IMR-90 (cell line): ENCODE results near the gene CADM1. TPM values are rescaled to one million over a fixed set of nuclear protein-coding genes. Genes with fewer than 3 reads are reported as not detected.

Experiments used
- ATAC-seq: fragments of 200-7000 bp; cut with Tn5 transposase; 2 replicates; pipeline ENCODE4 v1.9.1; 2020; ENCODE audit warnings: low read depth, mild to moderate bottlenecking, moderate library complexity
- BruUV-seq: library from RNA; stranded (reverse); fragments of 400-500 nt; replicated peaks from 2 replicates; lab custom pipeline; 2021; lab: Mats Ljungman, UMichigan
- CTCF ChIA-PET: fragments of 300-600 bp; formaldehyde crosslinking; extraction: SDS; loops from one replicate; lab custom pipeline; 2021; ENCODE audit warnings: antibody characterized with exemption; lab: Yijun Ruan, JAX
- POLR2A ChIA-PET: fragments of 300-600 bp; sonication (Branson Sonifier 250); formaldehyde crosslinking; loops from one replicate; lab custom pipeline; 2022; ENCODE audit warnings: antibody characterized with exemption; ENCODE audit not compliant: unreplicated experiment; lab: Charles Lee
- DNase-seq: peaks from one replicate; pipeline ENCODE4 v3.0.0; 2013
- H2AFZ ChIP-seq: replicated peaks from 2 replicates; pipeline ENCODE3; 2013; ENCODE audit warnings: low read length, mild to moderate bottlenecking; ENCODE audit not compliant: poor library complexity
- H2AK5ac ChIP-seq: 2 replicates; pipeline ENCODE4 v1.6.1; 2013; ENCODE audit warnings: low read depth, low read length, inconsistent platforms
- H2AK9ac ChIP-seq: replicated peaks from 2 replicates; pipeline ENCODE3; 2013; ENCODE audit warnings: mild to moderate bottlenecking, low read depth, low read length, moderate library complexity; ENCODE audit not compliant: poor library complexity
- H2BK120ac ChIP-seq: 2 replicates; pipeline ENCODE4 v1.6.1; 2013; ENCODE audit warnings: low read depth, low read length, inconsistent platforms
- H2BK15ac ChIP-seq: 3 replicates; pipeline ENCODE4 v1.6.1; 2013; ENCODE audit warnings: low read depth, low read length, inconsistent platforms
- H2BK20ac ChIP-seq: 2 replicates; pipeline ENCODE4 v1.6.1; 2013; ENCODE audit warnings: low read depth, mild to moderate bottlenecking, inconsistent platforms, low read length, moderate library complexity
- H2BK5ac ChIP-seq: 2 replicates; pipeline ENCODE4 v1.6.1; 2013; ENCODE audit warnings: mild to moderate bottlenecking, low read depth, low read length, inconsistent platforms; ENCODE audit not compliant: poor library complexity, severe bottlenecking
- H3K14ac ChIP-seq: replicated peaks from 2 replicates; pipeline ENCODE4 v1.6.1; 2013; ENCODE audit warnings: low read depth, low read length, inconsistent platforms
- H3K18ac ChIP-seq: 2 replicates; pipeline ENCODE4 v1.6.1; 2013; ENCODE audit warnings: low read depth, low read length, control low read depth
- H3K23ac ChIP-seq: 2 replicates; pipeline ENCODE4 v1.6.1; 2013; ENCODE audit warnings: low read depth, low read length, inconsistent platforms
- H3K27ac ChIP-seq: 2 replicates; pipeline ENCODE4 v1.5.1; 2013; ENCODE audit warnings: mild to moderate bottlenecking, control low read depth, low read length; ENCODE audit not compliant: insufficient read depth
- H3K27me3 ChIP-seq: 2 replicates; pipeline ENCODE4 v1.6.1; 2013; ENCODE audit warnings: low read length; ENCODE audit not compliant: control insufficient read depth, insufficient read depth
- H3K36me3 ChIP-seq: 2 replicates; pipeline ENCODE4 v1.6.1; 2013; ENCODE audit warnings: low read length, mixed read lengths; ENCODE audit not compliant: control insufficient read depth, insufficient read depth
- H3K4ac ChIP-seq: 2 replicates; pipeline ENCODE4 v1.6.1; 2013; ENCODE audit warnings: low read depth, low read length, inconsistent platforms
- H3K4me1 ChIP-seq: 2 replicates; pipeline ENCODE4 v1.6.1; 2013; ENCODE audit warnings: low read length, mixed read lengths; ENCODE audit not compliant: control insufficient read depth, insufficient read depth
- H3K4me2 ChIP-seq: 2 replicates; pipeline ENCODE4 v1.6.1; 2013; ENCODE audit warnings: low read depth, mild to moderate bottlenecking, control low read depth, low read length, moderate library complexity
- H3K4me3 ChIP-seq: 2 replicates; pipeline ENCODE4 v1.5.1; 2013; ENCODE audit warnings: low read depth, mild to moderate bottlenecking, control low read depth, low read length, moderate library complexity; ENCODE audit not compliant: insufficient read depth
- H3K56ac ChIP-seq: 2 replicates; pipeline ENCODE4 v1.6.1; 2013; ENCODE audit warnings: low read length, inconsistent platforms; ENCODE audit not compliant: insufficient read depth; ENCODE audit errors: extremely low read depth
- H3K79me1 ChIP-seq, 2 experiments: 2 replicates each; pipeline ENCODE4 v1.6.1; 2013; ENCODE audit warnings: low read length in 2 of 2, inconsistent platforms in 1 of 2, low read depth in 1 of 2
- H3K9ac ChIP-seq: 2 replicates; pipeline ENCODE4 v1.6.1; 2013; ENCODE audit warnings: low read depth, low read length, control low read depth
- H3K9me1 ChIP-seq: 2 replicates; pipeline ENCODE4 v1.6.1; 2013; ENCODE audit warnings: low read length, inconsistent platforms; ENCODE audit not compliant: insufficient read depth
- H3K9me3 ChIP-seq: 2 replicates; pipeline ENCODE4 v1.6.1; 2013; ENCODE audit warnings: low read length; ENCODE audit not compliant: control insufficient read depth, insufficient read depth
- H4K20me1 ChIP-seq: 2 replicates; pipeline ENCODE4 v1.6.1; 2013; ENCODE audit warnings: low read length, inconsistent platforms; ENCODE audit not compliant: insufficient read depth
- H4K5ac ChIP-seq: 2 replicates; pipeline ENCODE4 v1.6.1; 2013; ENCODE audit warnings: mild to moderate bottlenecking, low read depth, low read length, control low read depth
- H4K8ac ChIP-seq, 2 experiments: 2 replicates each; pipeline ENCODE4 v1.6.1; 2013; ENCODE audit warnings: low read depth in 2 of 2, low read length in 2 of 2, control low read depth in 1 of 2, inconsistent platforms in 1 of 2
- H4K91ac ChIP-seq: 2 replicates; pipeline ENCODE4 v1.6.1; 2013; ENCODE audit warnings: low read depth, low read length, inconsistent platforms; ENCODE audit not compliant: insufficient read depth
- CEBPB ChIP-seq: IDR thresholded peaks from 2 replicates; pipeline ENCODE4 v1.6.1; 2012; ENCODE audit warnings: low read depth, low read length, improper control_type of control experiment
- CHD1 ChIP-seq: IDR thresholded peaks from 2 replicates; pipeline ENCODE4 v1.6.1; 2012; ENCODE audit warnings: low read depth, low read length, improper control_type of control experiment
- FOS ChIP-seq: fragments of 150-350 bp; IDR thresholded peaks from 2 replicates; pipeline ENCODE4 v1.6.1; 2016; ENCODE audit warnings: low read depth, low read length
- MAFK ChIP-seq: IDR thresholded peaks from 2 replicates; pipeline ENCODE4 v1.6.1; 2012; ENCODE audit warnings: low read depth, low read length, improper control_type of control experiment
- MAZ ChIP-seq: IDR thresholded peaks from 2 replicates; pipeline ENCODE4 v1.6.1; 2012; ENCODE audit warnings: low read depth, mild to moderate bottlenecking, low read length, improper control_type of control experiment, moderate library complexity, borderline replicate concordance
- MXI1 ChIP-seq: IDR thresholded peaks from 2 replicates; pipeline ENCODE4 v1.6.1; 2012; ENCODE audit warnings: low read depth, mild to moderate bottlenecking, low read length, moderate library complexity, borderline replicate concordance
- NFE2L2 ChIP-seq: fragments of 150-350 bp; IDR thresholded peaks from 2 replicates; pipeline ENCODE4 v1.6.1; 2016; ENCODE audit warnings: low read depth, mild to moderate bottlenecking, low read length
- RAD21 ChIP-seq: IDR thresholded peaks from 2 replicates; pipeline ENCODE4 v1.6.1; 2012; ENCODE audit warnings: low read length, improper control_type of control experiment
- RCOR1 ChIP-seq: IDR thresholded peaks from 2 replicates; pipeline ENCODE4 v1.6.1; 2012; ENCODE audit warnings: mild to moderate bottlenecking, low read length, improper control_type of control experiment; ENCODE audit not compliant: insufficient replicate concordance
- RFX5 ChIP-seq: IDR thresholded peaks from 2 replicates; pipeline ENCODE4 v1.8.0; 2012; ENCODE audit warnings: low read depth, mild to moderate bottlenecking, low read length, moderate library complexity
- SMC3 ChIP-seq: fragments of 150-350 bp; IDR thresholded peaks from 2 replicates; pipeline ENCODE4 v1.6.1; 2016; ENCODE audit warnings: low read depth, mild to moderate bottlenecking, antibody characterized with exemption, low read length, moderate library complexity
- WGBS, 2 experiments: methylation state at CpG; one replicate each; pipeline versions ENCODE4 v1.1.5 to v1.1.7; 2013; ENCODE audit warnings: missing lambda C conversion rate in 2 of 2; ENCODE audit not compliant: insufficient read length in 1 of 2; ENCODE audit errors: extremely low coverage in 2 of 2; 5-methylcytosine and 5-hydroxymethylcytosine counted together
- dilution Hi-C: fragments of 300-500 bp; cut with HindIII; formaldehyde crosslinking; loops from one replicate; pipeline ENCODE4 v1.14.3; 2018; ENCODE audit warnings: low sequenced_read_pairs; ENCODE audit not compliant: unreplicated experiment
- in situ Hi-C: fragments of 300-500 bp; cut with MboI; formaldehyde crosslinking; loops from 3 replicates; pipeline ENCODE4 v1.14.3; 2019; ENCODE audit warnings: low sequenced_read_pairs, inconsistent platforms, mixed read lengths
- intact Hi-C: fragments of 100-400 bp; cut with micrococcal nuclease; formaldehyde crosslinking; loops from 2 replicates; pipeline ENCODE4 v1.10.0; 2022
- polyA plus RNA-seq, 3 experiments: library from polyadenylated mRNA; depleted of rRNA; stranded (reverse); fragments of >200 nt; gene quantifications; 2 replicates each; pipeline ENCODE4 v1.2.3, GENCODE V29; 2012; ENCODE audit warnings: low replicate concordance in 1 of 3
- total RNA-seq: library from RNA; depleted of rRNA; stranded (reverse); fragments of >200 nt; gene quantifications from 2 replicates; pipeline ENCODE4 v1.2.3, GENCODE V29; 2012
- TF ChIP-seq, protein P1 (sequence below): fragments of 150-350 bp; IDR thresholded peaks from 2 replicates; pipeline ENCODE4 v1.6.1; 2016; ENCODE audit warnings: low read depth, mild to moderate bottlenecking, low read length, moderate library complexity, borderline replicate concordance
- TF ChIP-seq, protein P2 (sequence below): fragments of 150-350 bp; IDR thresholded peaks from 2 replicates; pipeline ENCODE4 v1.6.1; 2017; ENCODE audit warnings: mild to moderate bottlenecking, antibody characterized with exemption, low read length, low read depth
- TF ChIP-seq, protein P3 (sequence below): conservative IDR thresholded peaks from 2 replicates; pipeline ENCODE4 v1.5.1; 2012; ENCODE audit warnings: mild to moderate bottlenecking, low read depth, low read length, improper control_type of control experiment

The CADM1 gene
- total and polyA plus RNA-seq, 2 of the 4 experiments (the other 2 are of a cell fraction) = 28.8 to 77.1 TPM

DNA sequence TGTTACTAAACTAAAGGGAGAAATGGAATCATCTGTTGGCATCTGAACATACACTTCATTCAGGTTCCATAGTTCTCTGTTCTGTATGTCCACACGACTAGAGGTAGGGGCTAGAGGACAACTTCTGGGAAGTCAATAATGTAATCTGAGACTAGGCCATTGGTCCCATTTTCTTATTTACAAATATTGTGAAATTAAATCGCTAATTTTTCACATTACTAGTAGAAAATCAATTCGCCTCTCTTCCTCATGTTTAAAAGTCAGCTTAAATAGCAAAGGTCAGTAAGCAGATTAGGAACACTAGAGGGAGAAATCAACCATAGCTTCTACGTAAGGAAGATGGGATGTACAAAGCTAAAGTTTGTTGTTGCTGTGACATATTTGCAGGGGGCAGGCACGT, 59.7 kb downstream of the CADM1 start:
- Histone ChIP-seq H4K5ac (no peak overlapping the region), H2BK20ac (no peak overlapping the region), H3K23ac (no peak overlapping the region), H3K36me3 (0 out of 2 replicates have a peak, but pooled peaks cover 1% of the 10 kb centered on the region), H4K91ac (no peak overlapping the region), H4K8ac (no peak overlapping the region), H3K9ac (no peak overlapping the region), H3K4me2 (no peak overlapping the region), H2AK9ac (no peak overlapping the region), H3K18ac (no peak overlapping the region), H2BK5ac (no peak overlapping the region), H3K14ac (no peak overlapping the region), H4K20me1 (no peaks in the 10 kb centered on the region), H3K56ac (no peak overlapping the region), H2BK120ac (no peak overlapping the region), H2AFZ (no peak overlapping the region), H3K27me3 (no peaks in the 10 kb centered on the region), H3K4me1 (no peaks in the 10 kb centered on the region), H2AK5ac (no peak overlapping the region), H3K79me1 (peaks cover 0 to 4% of the 10 kb centered on the region in 2 experiments; a peak in 1 of 4 replicates), H3K9me1 (no peaks in the 10 kb centered on the region; the same call in 1 of the 2 replicates), H2BK15ac (no peak overlapping the region), H3K9me3 (peaks cover 9% of the 10 kb centered on the region), H3K4me3 (no peak overlapping the region), H3K27ac (no peak overlapping the region), H3K4ac (no peak overlapping the region)
- dilution Hi-C loops (no loop called here), intact Hi-C loops (no loop called here), in situ Hi-C loops (no loop called here)
- POLR2A ChIA-PET = no interaction called here
- ATAC-seq = no peak
- no CpG with 5 or more reads among the region's 5 CpGs for WGBS, 2 experiments
- no TSS peak for BruUV-seq
- CTCF ChIA-PET = no interaction called here
- TF ChIP-seq NFE2L2 (no peak), MXI1 (no peak), FOS (no peak), RAD21 (no peak), MAZ (no peak), CEBPB (no peak), MAFK (no peak), RFX5 (no peak), CHD1 (no peak), SMC3 (no peak), RCOR1 (no peak)
- TF ChIP-seq, protein P1, sequence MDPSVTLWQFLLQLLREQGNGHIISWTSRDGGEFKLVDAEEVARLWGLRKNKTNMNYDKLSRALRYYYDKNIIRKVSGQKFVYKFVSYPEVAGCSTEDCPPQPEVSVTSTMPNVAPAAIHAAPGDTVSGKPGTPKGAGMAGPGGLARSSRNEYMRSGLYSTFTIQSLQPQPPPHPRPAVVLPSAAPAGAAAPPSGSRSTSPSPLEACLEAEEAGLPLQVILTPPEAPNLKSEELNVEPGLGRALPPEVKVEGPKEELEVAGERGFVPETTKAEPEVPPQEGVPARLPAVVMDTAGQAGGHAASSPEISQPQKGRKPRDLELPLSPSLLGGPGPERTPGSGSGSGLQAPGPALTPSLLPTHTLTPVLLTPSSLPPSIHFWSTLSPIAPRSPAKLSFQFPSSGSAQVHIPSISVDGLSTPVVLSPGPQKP = no peak
- TF ChIP-seq, protein P2, sequence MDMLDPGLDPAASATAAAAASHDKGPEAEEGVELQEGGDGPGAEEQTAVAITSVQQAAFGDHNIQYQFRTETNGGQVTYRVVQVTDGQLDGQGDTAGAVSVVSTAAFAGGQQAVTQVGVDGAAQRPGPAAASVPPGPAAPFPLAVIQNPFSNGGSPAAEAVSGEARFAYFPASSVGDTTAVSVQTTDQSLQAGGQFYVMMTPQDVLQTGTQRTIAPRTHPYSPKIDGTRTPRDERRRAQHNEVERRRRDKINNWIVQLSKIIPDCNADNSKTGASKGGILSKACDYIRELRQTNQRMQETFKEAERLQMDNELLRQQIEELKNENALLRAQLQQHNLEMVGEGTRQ = no peak
- TF ChIP-seq, protein P3, sequence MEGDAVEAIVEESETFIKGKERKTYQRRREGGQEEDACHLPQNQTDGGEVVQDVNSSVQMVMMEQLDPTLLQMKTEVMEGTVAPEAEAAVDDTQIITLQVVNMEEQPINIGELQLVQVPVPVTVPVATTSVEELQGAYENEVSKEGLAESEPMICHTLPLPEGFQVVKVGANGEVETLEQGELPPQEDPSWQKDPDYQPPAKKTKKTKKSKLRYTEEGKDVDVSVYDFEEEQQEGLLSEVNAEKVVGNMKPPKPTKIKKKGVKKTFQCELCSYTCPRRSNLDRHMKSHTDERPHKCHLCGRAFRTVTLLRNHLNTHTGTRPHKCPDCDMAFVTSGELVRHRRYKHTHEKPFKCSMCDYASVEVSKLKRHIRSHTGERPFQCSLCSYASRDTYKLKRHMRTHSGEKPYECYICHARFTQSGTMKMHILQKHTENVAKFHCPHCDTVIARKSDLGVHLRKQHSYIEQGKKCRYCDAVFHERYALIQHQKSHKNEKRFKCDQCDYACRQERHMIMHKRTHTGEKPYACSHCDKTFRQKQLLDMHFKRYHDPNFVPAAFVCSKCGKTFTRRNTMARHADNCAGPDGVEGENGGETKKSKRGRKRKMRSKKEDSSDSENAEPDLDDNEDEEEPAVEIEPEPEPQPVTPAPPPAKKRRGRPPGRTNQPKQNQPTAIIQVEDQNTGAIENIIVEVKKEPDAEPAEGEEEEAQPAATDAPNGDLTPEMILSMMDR = no peak
- no peak for DNase-seq
